GM12878 (cell line): ENCODE results near the gene RSBN1L. TPM values are rescaled to one million over a fixed set of nuclear protein-coding genes. Genes with fewer than 3 reads are reported as not detected.

Experiments used
- ATAC-seq: fragments of 200-7000 bp; cut with Tn5 transposase; 3 replicates; pipeline ENCODE4 v1.9.1; 2020; ENCODE audit warnings: mild to moderate bottlenecking, moderate library complexity
- BruUV-seq: library from RNA; stranded (reverse); fragments of 400-500 nt; replicated peaks from 2 replicates; lab custom pipeline; 2021; lab: Mats Ljungman, UMichigan
- CTCF ChIA-PET: fragments of 300-600 bp; sonication (Branson Sonifier 250); formaldehyde crosslinking; extraction: SDS; loops from one replicate; lab custom pipeline; 2021; ENCODE audit warnings: inconsistent platforms; lab: Yijun Ruan, JAX
- POLR2A ChIA-PET: fragments of 350-600 bp; formaldehyde crosslinking; extraction: SDS; loops from one replicate; lab custom pipeline; 2021; ENCODE audit warnings: inconsistent platforms; lab: Charles Lee
- RAD21 ChIA-PET: fragments of 300-600 bp; sonication (Branson Sonifier 250); formaldehyde crosslinking; loops from one replicate; lab custom pipeline; 2023; ENCODE audit warnings: antibody characterized with exemption; ENCODE audit not compliant: unreplicated experiment; lab: Charles Lee
- SMC1A ChIA-PET: fragments of 300-600 bp; sonication (Branson Sonifier 250); formaldehyde crosslinking; loops from one replicate; lab custom pipeline; 2023; ENCODE audit not compliant: unreplicated experiment, uncharacterized antibody; lab: Charles Lee
- DNase-seq: peaks from one replicate; pipeline ENCODE4 v3.0.0-alpha.2; 2011; ENCODE audit warnings: low read depth, low spot score
- FAIRE-seq: peaks from 3 replicates; lab custom pipeline; 2011; peaks lifted over from hg19 to GRCh38; lab: Jason Lieb, UNC
- H2AFZ ChIP-seq: 2 replicates; pipeline ENCODE4 v1.6.0; 2011; ENCODE audit warnings: low read depth, low read length, control low read depth; ENCODE audit not compliant: control insufficient read depth
- H3K27ac ChIP-seq: 2 replicates; pipeline ENCODE4 v1.5.1; 2011; ENCODE audit warnings: control low read depth; ENCODE audit not compliant: control insufficient read depth, insufficient read depth
- H3K27me3 ChIP-seq, 2 experiments: replicated peaks in 1 of 2; 2 replicates each; pipeline versions ENCODE4 v1.6.0 to v1.6.1; 2011; ENCODE audit warnings: low read length in 1 of 2; ENCODE audit not compliant: control insufficient read depth in 2 of 2, insufficient read depth in 2 of 2
- H3K36me3 ChIP-seq, 2 experiments: 2 replicates each; pipeline ENCODE4 v1.5.1; 2011; ENCODE audit warnings: low read length in 1 of 2; ENCODE audit not compliant: control insufficient read depth in 2 of 2, insufficient read depth in 2 of 2
- H3K4me1 ChIP-seq: 2 replicates; pipeline ENCODE4 v1.6.1; 2011; ENCODE audit warnings: mild to moderate bottlenecking, low read length, moderate library complexity, mixed read lengths; ENCODE audit not compliant: control insufficient read depth, insufficient read depth
- H3K4me2 ChIP-seq: 2 replicates; pipeline ENCODE4 v1.6.0; 2011; ENCODE audit warnings: control low read depth; ENCODE audit not compliant: control insufficient read depth, insufficient read depth
- H3K4me3 ChIP-seq: fragments of 200-600 bp; sonication (generic); 2 replicates; pipeline ENCODE4 v1.5.1; 2016
- H3K79me2 ChIP-seq: 2 replicates; pipeline ENCODE4 v1.6.0; 2011; ENCODE audit warnings: low read length; ENCODE audit not compliant: control insufficient read depth, insufficient read depth
- H3K9ac ChIP-seq: 2 replicates; pipeline ENCODE4 v1.8.0; 2011; ENCODE audit warnings: low read length, control low read depth, mixed read lengths; ENCODE audit not compliant: control insufficient read depth, insufficient read depth
- H3K9me3 ChIP-seq: replicated peaks from 3 replicates; pipeline ENCODE4 v1.5.1; 2011; ENCODE audit warnings: mild to moderate bottlenecking, low read length; ENCODE audit not compliant: control insufficient read depth, insufficient read depth
- H4K20me1 ChIP-seq: 2 replicates; pipeline ENCODE4 v1.6.0; 2011; ENCODE audit not compliant: control insufficient read depth, insufficient read depth
- ATF3 ChIP-seq: IDR thresholded peaks from 2 replicates; pipeline ENCODE4 v1.6.1; 2011; ENCODE audit warnings: low read depth, mild to moderate bottlenecking, low read length, moderate library complexity, borderline replicate concordance; ENCODE audit errors: extremely low read depth
- BCL3 ChIP-seq: IDR thresholded peaks from 2 replicates; pipeline ENCODE4 v1.6.1; 2011; ENCODE audit warnings: borderline replicate concordance, low read depth, mild to moderate bottlenecking, moderate library complexity, low read length; ENCODE audit not compliant: insufficient read depth, poor library complexity, severe bottlenecking
- CBFB ChIP-seq: IDR thresholded peaks from 2 replicates; pipeline ENCODE4 v1.6.1; 2016; ENCODE audit warnings: antibody characterized with exemption, low read depth
- DPF2 ChIP-seq: fragments of 450-650 bp; IDR thresholded peaks from 2 replicates; pipeline ENCODE4 v1.6.1; 2017; ENCODE audit warnings: mild to moderate bottlenecking
- EP300 ChIP-seq, 2 experiments: fragments of 150-350 bp in 1 of 2; IDR thresholded peaks; 2 replicates each; pipeline ENCODE4 v1.6.1; 2011 to 2012; ENCODE audit warnings: low read depth in 2 of 2, low read length in 2 of 2, borderline replicate concordance in 1 of 2, improper control_type of control experiment in 1 of 2, inconsistent platforms in 1 of 2; ENCODE audit not compliant: control insufficient read depth in 1 of 2
- HCFC1 ChIP-seq: fragments of 150-350 bp; IDR thresholded peaks from 2 replicates; pipeline ENCODE4 v1.6.1; 2014; ENCODE audit warnings: low read length
- HSF1 ChIP-seq: fragments of 150-350 bp; IDR thresholded peaks from 2 replicates; pipeline ENCODE4 v1.6.1; 2014; ENCODE audit warnings: mild to moderate bottlenecking, low read depth, low read length
- IRF5 ChIP-seq: fragments of 450-650 bp; IDR thresholded peaks from 2 replicates; pipeline ENCODE4 v1.6.1; 2017; ENCODE audit warnings: borderline replicate concordance
- PKNOX1 ChIP-seq: fragments of 450-650 bp; IDR thresholded peaks from 2 replicates; pipeline ENCODE4 v1.6.1; 2016; ENCODE audit warnings: mild to moderate bottlenecking
- POLR2AphosphoS5 ChIP-seq: IDR thresholded peaks from 2 replicates; pipeline ENCODE4 v1.6.1; 2011; ENCODE audit warnings: mild to moderate bottlenecking, low read length, inconsistent platforms
- RAD51 ChIP-seq: fragments of 450-650 bp; IDR thresholded peaks from 2 replicates; pipeline ENCODE4 v1.6.1; 2016; ENCODE audit warnings: moderate library complexity, mild to moderate bottlenecking, inconsistent platforms
- RB1 ChIP-seq: fragments of 450-650 bp; formaldehyde crosslinking; IDR thresholded peaks from 2 replicates; pipeline ENCODE4 v1.6.1; 2017; ENCODE audit warnings: mild to moderate bottlenecking, borderline replicate concordance
- TBL1XR1 ChIP-seq: IDR thresholded peaks from 2 replicates; pipeline ENCODE4 v1.6.1; 2012; ENCODE audit warnings: low read depth, low read length, improper control_type of control experiment
- ZBED1 ChIP-seq: IDR thresholded peaks from 2 replicates; pipeline ENCODE4 v1.6.1; 2016; ENCODE audit warnings: borderline replicate concordance
- ZNF274 ChIP-seq: IDR thresholded peaks from one replicate; pipeline ENCODE4 v1.8.0; 2011; ENCODE audit not compliant: insufficient read length, insufficient read depth
- WGBS: methylation state at CpG from one replicate; pipeline ENCODE4 v1.1.6; 2016; ENCODE audit warnings: low lambda C conversion rate; ENCODE audit not compliant: insufficient replicate concordance, insufficient coverage; ENCODE audit errors: missing lambda C conversion rate; 5-methylcytosine and 5-hydroxymethylcytosine counted together
- in situ Hi-C: fragments of 300-500 bp; cut with MboI; formaldehyde crosslinking; loops from 9 replicates; pipeline ENCODE4 v1.14.3; 2018; ENCODE audit warnings: mixed read lengths
- intact Hi-C: fragments of 100-400 bp; cut with micrococcal nuclease; formaldehyde crosslinking; loops from one replicate; pipeline ENCODE4 v1.14.2; 2022; ENCODE audit not compliant: unreplicated experiment
- polyA plus RNA-seq, 11 experiments: library from polyadenylated mRNA; depleted of rRNA in 4 of 11; unstranded in 6 of 11; stranded (reverse) in 5 of 11; fragments of >200 nt; fragmentation: Nextera tagmentation in 4 of 11; fragmentation: Illumina TruSeq in 1 of 11; extraction: Ambion mirVana in 4 of 11; extraction: Trizol in 1 of 11; gene quantifications; 1 replicate in 1 of 11; 2 replicates in 10 of 11; pipeline versions ENCODE4 v1.2.1 to v1.2.3, GENCODE V29; 2011 to 2016; ENCODE audit warnings: inconsistent platforms in 2 of 11, missing spikeins in 2 of 11, low read depth in 1 of 11
- total RNA-seq, 4 experiments: library from RNA; depleted of rRNA in 3 of 4; stranded (reverse); fragments of >200 nt in 3 of 4; fragmentation: Illumina TruSeq in 1 of 4; extraction: Trizol in 1 of 4; gene quantifications; 2 replicates each; pipeline versions ENCODE4 v1.2.1 to v1.2.3, GENCODE V29; 2013 to 2021

RSBN1L gene
- total and polyA plus RNA-seq, 10 of the 15 experiments (the other 5 are each of a cell fraction or from before 2014, with no cell fraction given) = 4.5 to 23.7 (median 10.3) TPM

GRCh38 chr7:77696057-77696642 is at the start of gene RSBN1L (continued):
- TF ChIP-seq HSF1 = no peak
- TF ChIP-seq CBFB = peak; percentile 63; the same call in 1 of the 2 replicates
- TF ChIP-seq TBL1XR1 = peak; percentile 32; the same call in 1 of the 2 replicates
- TF ChIP-seq ZBED1 = no peak
- TF ChIP-seq EP300 (IDR thresholded peaks at IDR 0.05; ENCODE audit: borderline replicate concordance in 1 of 2, control insufficient read depth in 1 of 2, low read depth in 2 of 2, low read length in 2 of 2) = no peak

GRCh38 chr7:77648742-77649338 is 47.4 kb upstream of the RSBN1L start:
- FAIRE-seq = no peak
- Histone ChIP-seq H3K27me3 (no peaks in the 10 kb centered on the region), H3K27ac (no peak overlapping the region), H3K4me3 (no peak overlapping the region), H3K4me1 (no peaks in the 10 kb centered on the region), H3K79me2 (no peaks in the 10 kb centered on the region), H4K20me1 (no peaks in the 10 kb centered on the region), H3K9ac (no peak overlapping the region), H3K9me3 (no peaks in the 10 kb centered on the region), H2AFZ (no peak overlapping the region), H3K36me3 (no peaks in the 10 kb centered on the region; a peak in 2 of 4 replicates), H3K4me2 (no peak overlapping the region)
- WGBS = 98% methylated on average over 5 of the region's 6 CpGs
- no TSS peak for BruUV-seq
- RAD21 ChIA-PET = interaction anchor here (0.5 to 1.4 kb wide), 2 partner anchors 109 to 299 kb away, joined by 4 to 5 read pairs; no protein-coding TSS in a partner anchor
- ATAC-seq = no peak
- DNase-seq = no peak
- in situ Hi-C loops = no loop called here
- POLR2A ChIA-PET = interaction anchor here (0.6 to 0.7 kb wide), 3 partner anchors 88 to 397 kb away, joined by 3 to 10 read pairs (median 4); no protein-coding TSS in a partner anchor
- SMC1A ChIA-PET = interaction anchor here (0.6 to 3.7 kb wide), 6 partner anchors 12 to 391 kb away, joined by 3 to 53 read pairs (median 3); no protein-coding TSS in a partner anchor
- CTCF ChIA-PET = interaction anchor here (0.6 to 14.1 kb wide), 6 partner anchors 9 to 1230 kb away, joined by 3 to 225 read pairs (median 6); no protein-coding TSS in a partner anchor
- intact Hi-C loops = no loop called here
- no peak for TF ChIP-seq PKNOX1
- no peak for TF ChIP-seq ZNF274
- no peak for TF ChIP-seq IRF5
- no peak for TF ChIP-seq HCFC1
- TF ChIP-seq RB1 = no peak
- TF ChIP-seq POLR2AphosphoS5 = no peak
- TF ChIP-seq BCL3 = no peak
- no peak for TF ChIP-seq RAD51
- no peak for TF ChIP-seq TBL1XR1
- no peak for TF ChIP-seq ATF3
- TF ChIP-seq DPF2 = no peak
